HepG2 (cell line): Measurements from ENCODE around the gene AAR2. TPM values are rescaled to one million over a fixed set of nuclear protein-coding genes. Genes with fewer than 3 reads are reported as not detected.

Experiments used
- BRF2 ChIP-seq: sonication (generic); formaldehyde crosslinking; IDR thresholded peaks from 2 replicates; pipeline ENCODE4 v1.8.1; 2022; ENCODE audit warnings: mild to moderate bottlenecking, missing genetic modification reagents
- DRAP1 ChIP-seq: IDR thresholded peaks from 2 replicates; pipeline ENCODE4 v1.6.1; 2016; ENCODE audit warnings: missing genetic modification reagents, missing compliant biosample characterization
- ETS1 ChIP-seq: sonication (generic); formaldehyde crosslinking; IDR thresholded peaks from 2 replicates; pipeline ENCODE4 v1.4.0; 2020; ENCODE audit warnings: missing genetic modification reagents
- HNRNPLL ChIP-seq: fragments of 200-400 bp; formaldehyde crosslinking; IDR thresholded peaks from 2 replicates; pipeline ENCODE4 v1.6.1; 2017; ENCODE audit warnings: mild to moderate bottlenecking, low read depth, low read length; ENCODE audit not compliant: poor library complexity, severe bottlenecking
- KLF16 ChIP-seq, 2 experiments: sonication (generic) in 1 of 2; formaldehyde crosslinking in 1 of 2; IDR thresholded peaks; 2 replicates each; pipeline versions ENCODE4 v1.6.1 to v1.8.0; 2016 to 2023; ENCODE audit warnings: missing genetic modification reagents in 2 of 2, missing compliant biosample characterization in 1 of 2
- MYC ChIP-seq: sonication (generic); formaldehyde crosslinking; IDR thresholded peaks from 2 replicates; pipeline ENCODE4 v1.9.0; 2021; ENCODE audit warnings: missing genetic modification reagents, borderline replicate concordance
- PLRG1 ChIP-seq: fragments of 450-650 bp; conservative IDR thresholded peaks from 2 replicates; pipeline ENCODE4 v1.6.1; 2016
- RERE ChIP-seq: IDR thresholded peaks from 2 replicates; pipeline ENCODE4 v1.6.1; 2016; ENCODE audit warnings: low read depth, missing genetic modification reagents, missing compliant biosample characterization
- SNAPC2 ChIP-seq: sonication (generic); formaldehyde crosslinking; IDR thresholded peaks from 2 replicates; pipeline ENCODE4 v1.8.1; 2022; ENCODE audit warnings: mild to moderate bottlenecking, missing genetic modification reagents
- YEATS2 ChIP-seq: sonication (generic); formaldehyde crosslinking; IDR thresholded peaks from 2 replicates; pipeline ENCODE4 v1.4.0; 2020; ENCODE audit warnings: missing genetic modification reagents, borderline replicate concordance
- ZNF232 ChIP-seq: sonication (generic); formaldehyde crosslinking; IDR thresholded peaks from 2 replicates; pipeline ENCODE4 v1.4.0; 2020; ENCODE audit warnings: missing genetic modification reagents, borderline replicate concordance
- ZNF451 ChIP-seq: sonication (generic); formaldehyde crosslinking; IDR thresholded peaks from 2 replicates; pipeline ENCODE4 v1.5.0; 2020; ENCODE audit warnings: mild to moderate bottlenecking, missing genetic modification reagents
- ZNF503 ChIP-seq: sonication (generic); formaldehyde crosslinking; IDR thresholded peaks from 2 replicates; pipeline ENCODE4 v1.4.0; 2020; ENCODE audit warnings: missing genetic modification reagents
- polyA plus RNA-seq, 8 experiments: library from polyadenylated mRNA; depleted of rRNA in 3 of 8; stranded (reverse) in 7 of 8; unstranded in 1 of 8; fragments of >200 nt; fragmentation: Illumina TruSeq in 4 of 8; extraction: Trizol in 4 of 8; gene quantifications; 2 replicates each; pipeline versions ENCODE4 v1.2.1 to v1.2.3, GENCODE V29; 2011 to 2016; ENCODE audit warnings: low read depth in 4 of 8, missing spikeins in 1 of 8, mixed read lengths in 1 of 8; ENCODE audit not compliant: insufficient read depth in 1 of 8
- total RNA-seq, 5 experiments: library from RNA; depleted of rRNA; stranded (reverse); fragments of >200 nt; fragmentation: Illumina TruSeq; extraction: Trizol; gene quantifications; 2 replicates each; pipeline ENCODE4 v1.2.3, GENCODE V29; 2016; ENCODE audit warnings: low read depth in 1 of 5

Gene AAR2
- total and polyA plus RNA-seq, 2 of the 13 experiments (the other 11 are each of a cell fraction or from before 2014, with no cell fraction given), result 45.2 to 46.2 TPM

- peak; percentile 50; the same call in 1 of the 2 replicates for TF ChIP-seq DRAP1 (CRISPR knock-in tag)
- no peak for TF ChIP-seq ZNF451 (CRISPR knock-in tag)
- TF ChIP-seq SNAPC2 (CRISPR knock-in tag), result no peak
- TF ChIP-seq BRF2 (CRISPR knock-in tag), result no peak
- no peak for TF ChIP-seq ETS1 (CRISPR knock-in tag)
- no peak for TF ChIP-seq RERE (CRISPR knock-in tag)
- no peak for TF ChIP-seq ZNF503 (CRISPR knock-in tag)
- TF ChIP-seq YEATS2 (CRISPR knock-in tag), result no peak
- TF ChIP-seq KLF16 (CRISPR knock-in tag; IDR thresholded peaks at IDR 0.05), result 0 out of 4 replicates have a peak, but pooled peaks of 1 of the 2 experiments have one; percentile 30
- peak; percentile 61; the same call in 1 of the 2 replicates for TF ChIP-seq ZNF232 (CRISPR knock-in tag)
- 0 out of 2 replicates have a peak, but pooled peaks have one; percentile 20 for TF ChIP-seq MYC (CRISPR knock-in tag)
- no peak for TF ChIP-seq HNRNPLL
- TF ChIP-seq PLRG1, result no peak
These were observed 33.4 kb upstream of the AAR2 start (continued) for GRCh38 chr20:36202891-36203338.
